ENCODE data around the gene SPATS2.

DNA sequence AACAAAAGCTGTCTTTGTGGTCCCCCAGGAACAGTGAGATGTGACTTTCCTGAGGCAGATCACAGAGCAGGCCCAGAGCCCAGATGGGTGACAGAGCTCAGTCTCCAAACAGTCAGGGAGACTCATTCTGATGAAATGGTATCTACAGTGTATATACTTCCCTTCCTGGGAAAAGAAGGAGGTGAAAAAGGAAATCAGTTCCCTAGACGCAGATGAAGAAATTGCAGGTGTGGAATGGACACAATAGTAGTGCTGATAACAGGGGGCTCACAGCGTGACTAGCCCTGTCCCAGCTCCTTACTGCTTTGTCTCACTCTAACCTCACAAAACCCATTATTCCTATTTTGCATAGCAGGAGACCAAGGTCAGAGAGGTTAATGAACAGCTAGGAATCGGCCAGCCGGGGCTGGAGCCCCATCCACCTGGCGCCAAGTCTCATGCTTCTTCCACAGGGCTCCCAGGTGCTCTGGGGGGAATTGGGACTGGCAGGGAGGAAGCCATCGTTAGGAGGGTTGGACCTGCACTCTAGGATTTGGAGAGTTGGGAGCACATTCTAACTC is 183.5 kb downstream of the SPATS2 start:
- no peak for TF ChIP-seq EZH2 (IDR thresholded peaks at IDR 0.05; ENCODE audit: low read length, missing control alignments)
- TF ChIP-seq, protein P1, sequence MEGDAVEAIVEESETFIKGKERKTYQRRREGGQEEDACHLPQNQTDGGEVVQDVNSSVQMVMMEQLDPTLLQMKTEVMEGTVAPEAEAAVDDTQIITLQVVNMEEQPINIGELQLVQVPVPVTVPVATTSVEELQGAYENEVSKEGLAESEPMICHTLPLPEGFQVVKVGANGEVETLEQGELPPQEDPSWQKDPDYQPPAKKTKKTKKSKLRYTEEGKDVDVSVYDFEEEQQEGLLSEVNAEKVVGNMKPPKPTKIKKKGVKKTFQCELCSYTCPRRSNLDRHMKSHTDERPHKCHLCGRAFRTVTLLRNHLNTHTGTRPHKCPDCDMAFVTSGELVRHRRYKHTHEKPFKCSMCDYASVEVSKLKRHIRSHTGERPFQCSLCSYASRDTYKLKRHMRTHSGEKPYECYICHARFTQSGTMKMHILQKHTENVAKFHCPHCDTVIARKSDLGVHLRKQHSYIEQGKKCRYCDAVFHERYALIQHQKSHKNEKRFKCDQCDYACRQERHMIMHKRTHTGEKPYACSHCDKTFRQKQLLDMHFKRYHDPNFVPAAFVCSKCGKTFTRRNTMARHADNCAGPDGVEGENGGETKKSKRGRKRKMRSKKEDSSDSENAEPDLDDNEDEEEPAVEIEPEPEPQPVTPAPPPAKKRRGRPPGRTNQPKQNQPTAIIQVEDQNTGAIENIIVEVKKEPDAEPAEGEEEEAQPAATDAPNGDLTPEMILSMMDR (conservative IDR thresholded peaks at IDR 0.05 in 1 of 2, IDR thresholded peaks at IDR 0.05 in 1 of 2; ENCODE audit: low read depth in 1 of 2, low read length in 2 of 2) = no peak
